Metanephros (tissue), 1 donor: ENCODE measurements around the gene ARV1. TPM values are rescaled to one million over a fixed set of nuclear protein-coding genes. Genes with fewer than 3 reads are reported as not detected.

Source experiments
- total RNA-seq: library from RNA; depleted of rRNA; stranded (reverse); fragments of >200 nt; gene quantifications from one replicate; pipeline ENCODE4 v1.2.3, GENCODE V29; 2014

Gene ARV1
- total RNA-seq: 13.4 TPM

GRCh38 chr1:230978491-230979388, at the start of gene ARV1, which contains the start of gene TTC13:
Gene ARV1 (plus strand): TSS chr1:230979094. CDS start chr1:230979106, 12 bp downstream.
Gene TTC13 (minus strand): TSS chr1:230978861. CDS start chr1:230978830, 31 bp downstream.

GRCh38 chr1:231040019-231040799, 61.3 kb downstream of the ARV1 start, which contains the start of gene FAM89A:
Gene FAM89A (minus strand): TSS chr1:231040254. CDS start chr1:231040211, 43 bp downstream.

Other genes starting within 250 kb of the ARV1 start
- gene CAPN9, start 231.7 kb upstream of the ARV1 start, total RNA-seq: 0.29 TPM
- 80.0 TPM for gene C1orf198, start 110.6 kb upstream of the ARV1 start, total RNA-seq
- 15.1 TPM for gene TTC13, start 233 bp upstream of the ARV1 start, total RNA-seq
- gene FAM89A, start 61.2 kb downstream of the ARV1 start, total RNA-seq: 9.5 TPM
- gene TRIM67, start 183.0 kb downstream of the ARV1 start, total RNA-seq: 0.47 TPM